DOHH2 (cell line): ENCODE data around the gene WTAP.
"Not testable (repeated sequence)": the region's sequence is repeated elsewhere in the genome, so short reads cannot be mapped to it uniquely, and the experiment has no call there.

Source experiments
- EZH2phosphoT487 ChIP-seq: fragments of 200-600 bp; sonication (generic); IDR thresholded peaks from 2 replicates; pipeline ENCODE4 v1.6.1; 2017; ENCODE audit warnings: borderline replicate concordance, mild to moderate bottlenecking, antibody characterized with exemption, low read length, moderate library complexity, mixed read lengths
- TF ChIP-seq, protein P1 (sequence below): fragments of 200-600 bp; sonication (generic); IDR thresholded peaks from one replicate; pipeline ENCODE4 v1.5.1; 2014; ENCODE audit warnings: antibody characterized with exemption, mild to moderate bottlenecking, low read depth, low read length; ENCODE audit not compliant: poor library complexity, severe bottlenecking

DNA sequence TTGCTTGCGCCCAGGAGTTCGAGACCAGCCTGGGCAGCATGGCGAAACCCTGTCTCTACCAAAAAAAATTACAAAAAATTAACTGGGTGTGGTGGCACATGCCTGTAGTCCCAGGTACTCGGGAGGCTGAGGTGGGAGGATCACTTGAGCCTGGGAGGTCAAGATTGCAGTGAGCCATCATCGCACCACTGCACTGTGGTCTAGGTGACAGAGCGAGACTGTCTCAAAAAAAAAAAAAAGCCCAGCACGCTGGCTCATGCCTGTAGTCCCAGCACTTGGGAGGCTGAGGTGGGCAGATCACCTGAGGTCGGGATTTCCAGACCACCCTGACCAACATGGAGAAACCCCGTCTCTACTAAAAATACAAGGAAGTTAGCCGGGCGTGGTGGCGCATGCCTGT, 6.1 kb downstream of the WTAP start:
- TF ChIP-seq, protein P1, sequence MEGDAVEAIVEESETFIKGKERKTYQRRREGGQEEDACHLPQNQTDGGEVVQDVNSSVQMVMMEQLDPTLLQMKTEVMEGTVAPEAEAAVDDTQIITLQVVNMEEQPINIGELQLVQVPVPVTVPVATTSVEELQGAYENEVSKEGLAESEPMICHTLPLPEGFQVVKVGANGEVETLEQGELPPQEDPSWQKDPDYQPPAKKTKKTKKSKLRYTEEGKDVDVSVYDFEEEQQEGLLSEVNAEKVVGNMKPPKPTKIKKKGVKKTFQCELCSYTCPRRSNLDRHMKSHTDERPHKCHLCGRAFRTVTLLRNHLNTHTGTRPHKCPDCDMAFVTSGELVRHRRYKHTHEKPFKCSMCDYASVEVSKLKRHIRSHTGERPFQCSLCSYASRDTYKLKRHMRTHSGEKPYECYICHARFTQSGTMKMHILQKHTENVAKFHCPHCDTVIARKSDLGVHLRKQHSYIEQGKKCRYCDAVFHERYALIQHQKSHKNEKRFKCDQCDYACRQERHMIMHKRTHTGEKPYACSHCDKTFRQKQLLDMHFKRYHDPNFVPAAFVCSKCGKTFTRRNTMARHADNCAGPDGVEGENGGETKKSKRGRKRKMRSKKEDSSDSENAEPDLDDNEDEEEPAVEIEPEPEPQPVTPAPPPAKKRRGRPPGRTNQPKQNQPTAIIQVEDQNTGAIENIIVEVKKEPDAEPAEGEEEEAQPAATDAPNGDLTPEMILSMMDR, result not testable (repeated sequence)
- TF ChIP-seq EZH2phosphoT487, result not testable (repeated sequence)
